Rectal smooth muscle tissue (tissue), 1 donor: ENCODE results near the gene CCDC186.

Source experiments
- H3K27ac ChIP-seq: one replicate; pipeline ENCODE4 v1.7.0; 2013; ENCODE audit warnings: low read depth, low read length, inconsistent platforms
- H3K27me3 ChIP-seq: one replicate; pipeline ENCODE4 v1.7.0; 2013; ENCODE audit warnings: low read length; ENCODE audit not compliant: control insufficient read depth, insufficient read depth
- H3K36me3 ChIP-seq: one replicate; pipeline ENCODE4 v1.7.0; 2013; ENCODE audit warnings: low read length; ENCODE audit not compliant: control insufficient read depth, insufficient read depth
- H3K4me1 ChIP-seq: one replicate; pipeline ENCODE4 v1.7.0; 2013; ENCODE audit warnings: low read length; ENCODE audit not compliant: control insufficient read depth, insufficient read depth
- H3K4me3 ChIP-seq: one replicate; pipeline ENCODE4 v1.7.0; 2013; ENCODE audit warnings: low read length
- H3K9ac ChIP-seq: one replicate; pipeline ENCODE4 v1.7.0; 2013; ENCODE audit warnings: low read length

Gene CCDC186

DNA sequence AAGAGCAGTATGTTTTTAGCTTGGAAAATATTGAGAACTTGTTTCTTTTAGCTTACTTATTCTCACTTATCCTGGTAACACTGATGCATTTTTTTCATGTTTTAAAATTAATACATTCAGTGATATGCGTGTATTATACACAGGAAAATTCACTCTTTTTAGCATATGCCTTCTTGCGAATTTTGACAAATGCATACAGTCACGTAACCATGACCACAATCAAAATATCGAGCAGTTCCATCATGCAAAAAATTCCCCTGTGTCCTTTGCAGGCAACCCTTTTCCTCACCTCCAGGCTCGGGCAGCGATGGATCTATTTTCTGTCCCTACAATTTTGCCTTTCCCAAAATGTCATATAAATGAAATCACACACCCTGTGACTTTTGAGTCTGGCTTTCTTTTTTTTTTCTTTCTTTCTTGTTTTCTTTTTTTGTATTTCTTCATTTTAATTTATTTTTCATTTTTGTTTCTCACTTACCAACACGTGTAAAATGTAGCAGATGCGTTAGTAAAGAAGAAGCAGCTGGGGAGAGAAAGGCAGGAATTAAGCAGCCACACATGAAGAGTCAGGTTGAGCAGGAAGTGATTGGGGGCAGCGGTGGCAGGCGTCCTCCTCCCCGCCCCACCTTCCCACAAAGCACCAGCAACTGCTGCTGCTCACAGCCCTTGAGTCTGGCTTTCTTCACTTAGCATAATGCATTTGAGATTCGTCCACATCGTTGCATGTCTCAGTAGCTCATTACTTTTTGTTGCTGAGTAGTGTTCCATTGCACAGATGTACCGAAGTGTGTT is 100.4 kb downstream of the CCDC186 start:
- no peaks in the 10 kb centered on the region for H3K27me3 ChIP-seq
- no peak overlapping the region for H3K27ac ChIP-seq
- no peak overlapping the region for H3K4me3 ChIP-seq
- H3K9ac ChIP-seq = no peak overlapping the region
- no peaks in the 10 kb centered on the region for H3K4me1 ChIP-seq
- no peaks in the 10 kb centered on the region for H3K36me3 ChIP-seq

- no peaks in the 10 kb centered on the region for H3K27me3 ChIP-seq
- peaks cover 3% of the 10 kb centered on the region for H3K4me1 ChIP-seq
- H3K36me3 ChIP-seq = no peaks in the 10 kb centered on the region
- H3K27ac ChIP-seq = no peak overlapping the region
- H3K9ac ChIP-seq = no peak overlapping the region
- no peak overlapping the region for H3K4me3 ChIP-seq
These were observed 102.8 kb downstream of the CCDC186 start for GRCh38 chr10:114071178-114071577.
